ENCODE results near the gene CCDC93.

CCDC93 gene

GRCh38 chr2:118000041-118000440 lies 13.8 kb downstream of the CCDC93 start:
- H3K4me3 ChIP-seq (replicated peaks; ENCODE audit: low read depth, low read length) = no peak overlapping the region
- DNase-seq (ENCODE audit: extremely low read depth, insufficient read length) = no peak
- no peak for TF ChIP-seq CTCF (IDR thresholded peaks at IDR 0.05; ENCODE audit: insufficient read depth, low read length, poor library complexity, severe bottlenecking)
- no peaks in the 10 kb centered on the region for H3K27me3 ChIP-seq (replicated peaks; ENCODE audit: control insufficient read depth, insufficient read depth, low read length)
- peaks cover 12% of the 10 kb centered on the region for H3K36me3 ChIP-seq (ENCODE audit: control insufficient read depth, insufficient read depth, low read length)

- Histone ChIP-seq H3K4me3 (replicated peaks; ENCODE audit: low read depth, low read length) (no peak overlapping the region), H3K27me3 (replicated peaks; ENCODE audit: control insufficient read depth, insufficient read depth, low read length) (no peaks in the 10 kb centered on the region), H3K36me3 (ENCODE audit: control insufficient read depth, insufficient read depth, low read length) (peaks cover 13% of the 10 kb centered on the region)
- DNase-seq (ENCODE audit: extremely low read depth, insufficient read length) = no peak
- TF ChIP-seq CTCF (IDR thresholded peaks at IDR 0.05; ENCODE audit: insufficient read depth, low read length, poor library complexity, severe bottlenecking) = no peak
These were observed 15.9 kb downstream of the CCDC93 start for GRCh38 chr2:117997872-117998454.

GRCh38 chr2:117996525-117996924 lies 17.3 kb downstream of the CCDC93 start:
- no peak for TF ChIP-seq CTCF (IDR thresholded peaks at IDR 0.05; ENCODE audit: insufficient read depth, low read length, poor library complexity, severe bottlenecking)
- H3K36me3 ChIP-seq (ENCODE audit: control insufficient read depth, insufficient read depth, low read length) = peaks cover 12% of the 10 kb centered on the region
- no peak for DNase-seq (ENCODE audit: extremely low read depth, insufficient read length)
- no peaks in the 10 kb centered on the region for H3K27me3 ChIP-seq (replicated peaks; ENCODE audit: control insufficient read depth, insufficient read depth, low read length)
- no peak overlapping the region for H3K4me3 ChIP-seq (replicated peaks; ENCODE audit: low read depth, low read length)

GRCh38 chr2:117994729-117995128 lies 19.1 kb downstream of the CCDC93 start:
- no peak for DNase-seq (ENCODE audit: extremely low read depth, insufficient read length)
- H3K27me3 ChIP-seq (replicated peaks; ENCODE audit: control insufficient read depth, insufficient read depth, low read length) = no peaks in the 10 kb centered on the region
- H3K36me3 ChIP-seq (ENCODE audit: control insufficient read depth, insufficient read depth, low read length) = peaks cover 11% of the 10 kb centered on the region
- no peak for TF ChIP-seq CTCF (IDR thresholded peaks at IDR 0.05; ENCODE audit: insufficient read depth, low read length, poor library complexity, severe bottlenecking)
- no peak overlapping the region for H3K4me3 ChIP-seq (replicated peaks; ENCODE audit: low read depth, low read length)

- no peak for TF ChIP-seq CTCF (IDR thresholded peaks at IDR 0.05; ENCODE audit: insufficient read depth, low read length, poor library complexity, severe bottlenecking)
- DNase-seq (ENCODE audit: extremely low read depth, insufficient read length) = no peak
- H3K4me3 ChIP-seq (replicated peaks; ENCODE audit: low read depth, low read length) = no peak overlapping the region
- peaks cover 6% of the 10 kb centered on the region for H3K36me3 ChIP-seq (ENCODE audit: control insufficient read depth, insufficient read depth, low read length)
- no peaks in the 10 kb centered on the region for H3K27me3 ChIP-seq (replicated peaks; ENCODE audit: control insufficient read depth, insufficient read depth, low read length)
These were observed 23.9 kb downstream of the CCDC93 start for GRCh38 chr2:117989854-117990438.
